ENCODE measurements around the gene PSMA6. TPM values are rescaled to one million over a fixed set of nuclear protein-coding genes. Genes with fewer than 3 reads are reported as not detected.
A peak's percentile ranks its signal among the peaks of the same experiment; 100 is the strongest.

The PSMA6 gene
- total and polyA plus RNA-seq, 2 of the 13 experiments (the other 11 are each of a cell fraction or from before 2014, with no cell fraction given) = 525 to 1,109 TPM

GRCh38 chr14:35333797-35334743 is 41.9 kb downstream of the PSMA6 start (continued):
- TF ChIP-seq MBNL3 (CRISPR knock-in tag; conservative IDR thresholded peaks at IDR 0.05) (no peak), ZBTB8A (CRISPR knock-in tag; IDR thresholded peaks at IDR 0.05; ENCODE audit: borderline replicate concordance, low read depth) (no peak), ZZZ3 (CRISPR knock-in tag; IDR thresholded peaks at IDR 0.05; ENCODE audit: borderline replicate concordance) (no peak), SUZ12 (IDR thresholded peaks at IDR 0.05; ENCODE audit: low read depth, low read length) (no peak), ZNF782 (CRISPR knock-in tag; IDR thresholded peaks at IDR 0.05; ENCODE audit: borderline replicate concordance) (0 out of 2 replicates have a peak, but pooled peaks have one; percentile 64), SMC3 (IDR thresholded peaks at IDR 0.05; ENCODE audit: low read length) (peak; percentile 63; the same call in 1 of the 2 replicates), ZFP91 (CRISPR knock-in tag; IDR thresholded peaks at IDR 0.05; ENCODE audit: borderline replicate concordance) (no peak), ZNF720 (CRISPR knock-in tag; IDR thresholded peaks at IDR 0.05) (no peak), PHF20 (CRISPR knock-in tag; IDR thresholded peaks at IDR 0.05) (no peak), YEATS2 (CRISPR knock-in tag; IDR thresholded peaks at IDR 0.05; ENCODE audit: borderline replicate concordance) (peak; percentile 50; the same call in 1 of the 2 replicates), ARHGAP35 (CRISPR knock-in tag; IDR thresholded peaks at IDR 0.05; ENCODE audit: borderline replicate concordance) (no peak; the same call in 1 of the 2 replicates), HOXA3 (CRISPR knock-in tag; IDR thresholded peaks at IDR 0.05) (peak; percentile 85)
- TF ChIP-seq, protein P1, sequence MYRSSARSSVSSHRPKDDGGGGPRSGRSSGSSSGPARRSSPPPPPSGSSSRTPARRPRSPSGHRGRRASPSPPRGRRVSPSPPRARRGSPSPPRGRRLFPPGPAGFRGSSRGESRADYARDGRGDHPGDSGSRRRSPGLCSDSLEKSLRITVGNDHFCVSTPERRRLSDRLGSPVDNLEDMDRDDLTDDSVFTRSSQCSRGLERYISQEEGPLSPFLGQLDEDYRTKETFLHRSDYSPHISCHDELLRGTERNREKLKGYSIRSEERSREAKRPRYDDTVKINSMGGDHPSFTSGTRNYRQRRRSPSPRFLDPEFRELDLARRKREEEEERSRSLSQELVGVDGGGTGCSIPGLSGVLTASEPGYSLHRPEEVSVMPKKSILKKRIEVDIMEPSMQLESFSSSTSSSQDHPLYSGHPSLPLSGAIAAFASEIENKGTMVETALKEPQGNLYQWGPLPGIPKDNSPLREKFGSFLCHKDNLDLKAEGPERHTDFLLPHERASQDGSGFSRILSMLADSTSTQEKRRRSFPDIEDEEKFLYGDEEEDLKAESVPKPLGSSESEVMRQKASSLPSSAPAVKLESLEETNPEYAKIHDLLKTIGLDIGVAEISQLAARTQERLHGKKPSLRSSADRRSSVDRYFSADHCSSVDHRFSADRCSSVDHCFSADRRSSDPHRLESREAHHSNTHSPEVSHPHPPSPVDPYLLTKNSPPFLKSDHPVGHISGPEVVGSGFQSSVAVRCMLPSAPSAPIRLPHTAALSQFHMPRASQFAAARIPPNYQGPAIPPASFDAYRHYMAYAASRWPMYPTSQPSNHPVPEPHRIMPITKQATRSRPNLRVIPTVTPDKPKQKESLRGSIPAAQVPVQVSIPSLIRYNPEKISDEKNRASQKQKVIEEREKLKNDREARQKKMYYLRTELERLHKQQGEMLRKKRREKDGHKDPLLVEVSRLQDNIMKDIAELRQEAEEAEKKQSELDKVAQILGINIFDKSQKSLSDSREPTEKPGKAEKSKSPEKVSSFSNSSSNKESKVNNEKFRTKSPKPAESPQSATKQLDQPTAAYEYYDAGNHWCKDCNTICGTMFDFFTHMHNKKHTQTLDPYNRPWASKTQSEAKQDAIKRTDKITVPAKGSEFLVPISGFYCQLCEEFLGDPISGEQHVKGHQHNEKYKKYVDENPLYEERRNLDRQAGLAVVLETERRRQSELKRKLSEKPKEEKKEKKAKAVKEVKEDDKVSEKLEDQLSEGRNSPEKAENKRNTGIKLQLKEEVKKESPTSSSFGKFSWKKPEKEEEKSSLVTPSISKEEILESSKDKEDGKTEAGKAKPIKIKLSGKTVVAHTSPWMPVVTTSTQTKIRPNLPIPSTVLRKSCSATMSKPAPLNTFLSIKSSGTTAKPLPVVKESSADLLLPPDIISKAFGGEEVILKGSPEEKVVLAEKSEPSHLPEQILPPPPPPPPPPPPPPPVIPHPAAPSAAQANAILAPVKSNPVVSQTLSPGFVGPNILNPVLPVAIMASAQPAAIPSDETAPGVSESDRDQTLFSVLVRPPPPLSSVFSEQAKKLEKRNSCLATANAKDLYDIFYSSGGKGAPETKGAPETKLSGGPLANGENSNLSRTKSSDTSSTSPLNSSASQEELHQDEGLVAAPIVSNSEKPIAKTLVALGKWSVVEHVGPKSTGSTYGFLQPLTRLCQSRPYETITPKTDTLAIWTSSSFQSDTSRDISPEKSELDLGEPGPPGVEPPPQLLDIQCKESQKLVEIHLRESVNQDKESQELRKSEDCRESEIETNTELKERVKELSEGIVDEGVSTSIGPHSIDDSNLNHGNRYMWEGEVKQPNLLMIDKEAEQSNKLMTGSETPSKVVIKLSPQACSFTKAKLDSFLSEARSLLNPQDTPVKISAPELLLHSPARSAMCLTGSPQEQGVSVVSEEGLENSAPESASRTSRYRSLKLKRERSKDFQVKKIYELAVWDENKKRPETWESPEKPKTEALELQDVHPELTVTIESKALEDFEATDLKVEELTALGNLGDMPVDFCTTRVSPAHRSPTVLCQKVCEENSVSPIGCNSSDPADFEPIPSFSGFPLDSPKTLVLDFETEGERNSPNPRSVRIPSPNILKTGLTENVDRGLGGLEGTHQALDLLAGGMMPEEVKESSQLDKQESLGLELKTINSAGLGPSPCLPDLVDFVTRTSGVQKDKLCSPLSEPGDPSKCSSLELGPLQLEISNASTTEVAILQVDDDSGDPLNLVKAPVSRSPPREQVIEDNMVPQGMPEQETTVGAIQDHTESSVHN (CRISPR knock-in tag; IDR thresholded peaks at IDR 0.05) = peak; percentile 94
- TF ChIP-seq, protein P2, sequence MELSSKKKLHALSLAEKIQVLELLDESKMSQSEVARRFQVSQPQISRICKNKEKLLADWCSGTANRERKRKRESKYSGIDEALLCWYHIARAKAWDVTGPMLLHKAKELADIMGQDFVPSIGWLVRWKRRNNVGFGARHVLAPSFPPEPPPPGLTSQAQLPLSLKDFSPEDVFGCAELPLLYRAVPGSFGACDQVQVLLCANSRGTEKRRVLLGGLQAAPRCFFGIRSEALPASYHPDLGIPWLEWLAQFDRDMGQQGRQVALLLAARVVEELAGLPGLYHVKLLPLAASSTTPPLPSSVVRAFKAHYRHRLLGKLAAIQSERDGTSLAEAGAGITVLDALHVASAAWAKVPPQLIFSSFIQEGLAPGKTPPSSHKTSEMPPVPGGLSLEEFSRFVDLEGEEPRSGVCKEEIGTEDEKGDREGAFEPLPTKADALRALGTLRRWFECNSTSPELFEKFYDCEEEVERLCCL (CRISPR knock-in tag; IDR thresholded peaks at IDR 0.05; ENCODE audit: borderline replicate concordance) = no peak; the same call in 1 of the 2 replicates
